WTC11 (cell line): ENCODE results near the gene GRIN2A. TPM values are rescaled to one million over a fixed set of nuclear protein-coding genes. Genes with fewer than 3 reads are reported as not detected.

ENCODE experiments used
- ATAC-seq: fragments of 200-7000 bp; cut with Tn5 transposase; 2 replicates; pipeline ENCODE4 v1.10.0; 2021; ENCODE audit warnings: mild to moderate bottlenecking, moderate library complexity
- CTCF ChIA-PET: fragments of 300-600 bp; sonication (Branson Sonifier 250); formaldehyde crosslinking; loops from one replicate; lab custom pipeline; 2021; ENCODE audit warnings: antibody characterized with exemption; lab: Charles Lee
- POLR2A ChIA-PET: fragments of 350-600 bp; sonication (Branson Sonifier 250); formaldehyde crosslinking; loops from one replicate; lab custom pipeline; 2021; ENCODE audit warnings: antibody characterized with exemption; lab: Charles Lee
- DNase-seq: peaks from one replicate; pipeline ENCODE4 v3.0.0; 2021; ENCODE audit warnings: low spot score
- H3K27ac Mint-ChIP-seq: 2 replicates; pipeline ENCODE4 v1.8.0; 2021; ENCODE audit warnings: mixed read lengths
- H3K27me3 Mint-ChIP-seq: 2 replicates; pipeline ENCODE4 v1.8.0; 2021; ENCODE audit warnings: low read depth, mild to moderate bottlenecking, moderate library complexity, mixed read lengths
- H3K36me3 Mint-ChIP-seq: 2 replicates; pipeline ENCODE4 v1.8.0; 2021; ENCODE audit warnings: mixed read lengths
- H3K4me1 Mint-ChIP-seq: 2 replicates; pipeline ENCODE4 v1.8.0; 2022; ENCODE audit warnings: mixed read lengths
- H3K4me3 Mint-ChIP-seq: 2 replicates; pipeline ENCODE4 v1.8.0; 2021; ENCODE audit warnings: mild to moderate bottlenecking, moderate library complexity, mixed read lengths
- H3K9me3 Mint-ChIP-seq: 2 replicates; pipeline ENCODE4 v1.8.0; 2021; ENCODE audit warnings: mixed read lengths
- AR ChIP-seq: fragments of 250-450 bp; sonication (Bioruptor Pico); IDR thresholded peaks from 2 replicates; pipeline ENCODE4 v1.9.0; 2021; ENCODE audit warnings: mild to moderate bottlenecking
- ARID4B ChIP-seq: sonication (generic); formaldehyde crosslinking; IDR thresholded peaks from 2 replicates; pipeline ENCODE4 v1.8.0; 2023; ENCODE audit warnings: missing genetic modification reagents, mild to moderate bottlenecking, borderline replicate concordance
- E2F5 ChIP-seq: sonication (generic); formaldehyde crosslinking; IDR thresholded peaks from 2 replicates; pipeline ENCODE4 v1.8.1; 2022; ENCODE audit warnings: mild to moderate bottlenecking, moderate library complexity, missing genetic modification reagents
- GABPB1 ChIP-seq: sonication (generic); formaldehyde crosslinking; IDR thresholded peaks from 2 replicates; pipeline ENCODE4 v1.8.1; 2023; ENCODE audit warnings: mild to moderate bottlenecking, missing genetic modification reagents
- GRHL2 ChIP-seq: fragments of 250-450 bp; sonication (Bioruptor Pico); IDR thresholded peaks from 2 replicates; pipeline ENCODE4 v1.8.0; 2022; ENCODE audit warnings: mild to moderate bottlenecking, moderate library complexity; ENCODE audit not compliant: insufficient replicate concordance, severe bottlenecking
- JUN ChIP-seq: sonication (generic); formaldehyde crosslinking; IDR thresholded peaks from 2 replicates; pipeline ENCODE4 v1.8.0; 2023; ENCODE audit warnings: mild to moderate bottlenecking, missing genetic modification reagents
- SMAD4 ChIP-seq: sonication (generic); formaldehyde crosslinking; IDR thresholded peaks from 2 replicates; pipeline ENCODE4 v1.8.0; 2022; ENCODE audit warnings: mild to moderate bottlenecking, missing genetic modification reagents
- TCF7 ChIP-seq: sonication (generic); formaldehyde crosslinking; IDR thresholded peaks from 2 replicates; pipeline ENCODE4 v1.8.0; 2022; ENCODE audit warnings: mild to moderate bottlenecking, low read depth, missing genetic modification reagents, moderate library complexity
- TEAD4 ChIP-seq: sonication (generic); formaldehyde crosslinking; IDR thresholded peaks from 2 replicates; pipeline ENCODE4 v1.8.0; 2022; ENCODE audit warnings: mild to moderate bottlenecking, missing genetic modification reagents
- TP53 ChIP-seq: sonication (generic); formaldehyde crosslinking; IDR thresholded peaks from 2 replicates; pipeline ENCODE4 v1.8.1; 2023; ENCODE audit warnings: mild to moderate bottlenecking, missing genetic modification reagents
- USF1 ChIP-seq: sonication (generic); formaldehyde crosslinking; IDR thresholded peaks from 2 replicates; pipeline ENCODE4 v1.8.0; 2022; ENCODE audit warnings: mild to moderate bottlenecking, missing genetic modification reagents
- ZNF263 ChIP-seq: sonication (generic); formaldehyde crosslinking; IDR thresholded peaks from 2 replicates; pipeline ENCODE4 v1.8.1; 2022; ENCODE audit warnings: low read depth, mild to moderate bottlenecking, moderate library complexity, missing genetic modification reagents
- ZNF423 ChIP-seq: fragments of 250-450 bp; sonication (Bioruptor Pico); IDR thresholded peaks from 2 replicates; pipeline ENCODE4 v2.1.2; 2022; ENCODE audit warnings: mild to moderate bottlenecking, moderate library complexity
- ZNF532 ChIP-seq: fragments of 250-450 bp; sonication (Bioruptor Pico); IDR thresholded peaks from 2 replicates; pipeline ENCODE4 v1.9.0; 2021; ENCODE audit warnings: mild to moderate bottlenecking, borderline replicate concordance
- total RNA-seq: library from RNA; stranded (reverse); gene quantifications from 3 replicates; pipeline ENCODE4 v1.2.3, GENCODE V29; 2021
- TF ChIP-seq, protein P1 (sequence below): sonication (generic); formaldehyde crosslinking; IDR thresholded peaks from 2 replicates; pipeline ENCODE4 v1.8.1; 2023; ENCODE audit warnings: mild to moderate bottlenecking, missing genetic modification reagents
- TF ChIP-seq, protein P2 (sequence below): sonication (generic); formaldehyde crosslinking; IDR thresholded peaks from 2 replicates; pipeline ENCODE4 v1.8.1; 2022; ENCODE audit warnings: low read depth, missing genetic modification reagents, borderline replicate concordance
- TF ChIP-seq, protein P3 (sequence below): sonication (generic); formaldehyde crosslinking; IDR thresholded peaks from 2 replicates; pipeline ENCODE4 v1.8.0; 2022; ENCODE audit warnings: mild to moderate bottlenecking, missing genetic modification reagents

The GRIN2A gene
- total RNA-seq, 1 experiment from 2014 or later: 3.5 TPM

DNA sequence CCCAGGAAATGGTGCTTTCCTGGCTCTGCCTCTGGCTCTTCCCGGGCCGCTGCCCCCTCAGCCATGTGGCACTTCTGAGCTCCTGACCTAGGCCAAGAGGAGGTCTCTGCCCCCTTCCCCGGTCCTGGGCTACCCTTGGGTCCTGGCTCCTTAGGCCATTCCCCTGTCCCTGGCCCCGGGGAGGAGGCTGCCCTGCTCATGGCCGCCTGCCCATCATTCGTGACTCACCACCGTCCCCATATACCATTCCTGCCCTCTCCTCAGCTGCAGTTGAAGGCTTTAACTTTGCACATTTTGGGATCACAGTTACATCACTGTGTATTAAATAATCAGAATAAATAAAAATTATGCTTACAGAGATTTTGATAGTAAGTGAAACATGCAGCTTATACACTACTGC lies 69.0 kb downstream of the GRIN2A start (continued):
- TF ChIP-seq, protein P1, sequence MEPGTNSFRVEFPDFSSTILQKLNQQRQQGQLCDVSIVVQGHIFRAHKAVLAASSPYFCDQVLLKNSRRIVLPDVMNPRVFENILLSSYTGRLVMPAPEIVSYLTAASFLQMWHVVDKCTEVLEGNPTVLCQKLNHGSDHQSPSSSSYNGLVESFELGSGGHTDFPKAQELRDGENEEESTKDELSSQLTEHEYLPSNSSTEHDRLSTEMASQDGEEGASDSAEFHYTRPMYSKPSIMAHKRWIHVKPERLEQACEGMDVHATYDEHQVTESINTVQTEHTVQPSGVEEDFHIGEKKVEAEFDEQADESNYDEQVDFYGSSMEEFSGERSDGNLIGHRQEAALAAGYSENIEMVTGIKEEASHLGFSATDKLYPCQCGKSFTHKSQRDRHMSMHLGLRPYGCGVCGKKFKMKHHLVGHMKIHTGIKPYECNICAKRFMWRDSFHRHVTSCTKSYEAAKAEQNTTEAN: no peak
- TF ChIP-seq ZNF423 (no peak), TCF7 (CRISPR knock-in tag) (no peak), ZNF263 (CRISPR knock-in tag) (no peak)
- TF ChIP-seq, all 79 proteins: peak for 0

GRCh38 chr16:10112021-10112420 lies 70.2 kb downstream of the GRIN2A start:
- Mint-ChIP-seq H3K36me3 (no peaks in the 10 kb centered on the region), H3K4me3 (no peak overlapping the region), H3K4me1 (peaks cover 7% of the 10 kb centered on the region), H3K27ac (no peak overlapping the region), H3K9me3 (peaks cover 7% of the 10 kb centered on the region; the same call in 1 of the 2 replicates), H3K27me3 (peaks cover 2% of the 10 kb centered on the region; the same call in 1 of the 2 replicates)
- ChIA-PET POLR2A (no interaction called here), CTCF (no interaction called here)
- ATAC-seq: no peak
- no peak for DNase-seq
- no peak for TF ChIP-seq ZNF532 (CRISPR knock-in tag)
- TF ChIP-seq JUN (CRISPR knock-in tag): no peak
- no peak for TF ChIP-seq USF1
- TF ChIP-seq ARID4B: no peak
- no peak for TF ChIP-seq GRHL2 (CRISPR knock-in tag)
- TF ChIP-seq AR (CRISPR knock-in tag): no peak
- no peak for TF ChIP-seq TP53 (CRISPR knock-in tag)
- TF ChIP-seq SMAD4 (CRISPR knock-in tag): no peak
- no peak for TF ChIP-seq GABPB1 (CRISPR knock-in tag)
- TF ChIP-seq E2F5 (CRISPR knock-in tag): no peak
- no peak for TF ChIP-seq TEAD4 (CRISPR knock-in tag)
- TF ChIP-seq, protein P2, sequence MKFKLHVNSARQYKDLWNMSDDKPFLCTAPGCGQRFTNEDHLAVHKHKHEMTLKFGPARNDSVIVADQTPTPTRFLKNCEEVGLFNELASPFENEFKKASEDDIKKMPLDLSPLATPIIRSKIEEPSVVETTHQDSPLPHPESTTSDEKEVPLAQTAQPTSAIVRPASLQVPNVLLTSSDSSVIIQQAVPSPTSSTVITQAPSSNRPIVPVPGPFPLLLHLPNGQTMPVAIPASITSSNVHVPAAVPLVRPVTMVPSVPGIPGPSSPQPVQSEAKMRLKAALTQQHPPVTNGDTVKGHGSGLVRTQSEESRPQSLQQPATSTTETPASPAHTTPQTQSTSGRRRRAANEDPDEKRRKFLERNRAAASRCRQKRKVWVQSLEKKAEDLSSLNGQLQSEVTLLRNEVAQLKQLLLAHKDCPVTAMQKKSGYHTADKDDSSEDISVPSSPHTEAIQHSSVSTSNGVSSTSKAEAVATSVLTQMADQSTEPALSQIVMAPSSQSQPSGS: no peak
- TF ChIP-seq, protein P3, sequence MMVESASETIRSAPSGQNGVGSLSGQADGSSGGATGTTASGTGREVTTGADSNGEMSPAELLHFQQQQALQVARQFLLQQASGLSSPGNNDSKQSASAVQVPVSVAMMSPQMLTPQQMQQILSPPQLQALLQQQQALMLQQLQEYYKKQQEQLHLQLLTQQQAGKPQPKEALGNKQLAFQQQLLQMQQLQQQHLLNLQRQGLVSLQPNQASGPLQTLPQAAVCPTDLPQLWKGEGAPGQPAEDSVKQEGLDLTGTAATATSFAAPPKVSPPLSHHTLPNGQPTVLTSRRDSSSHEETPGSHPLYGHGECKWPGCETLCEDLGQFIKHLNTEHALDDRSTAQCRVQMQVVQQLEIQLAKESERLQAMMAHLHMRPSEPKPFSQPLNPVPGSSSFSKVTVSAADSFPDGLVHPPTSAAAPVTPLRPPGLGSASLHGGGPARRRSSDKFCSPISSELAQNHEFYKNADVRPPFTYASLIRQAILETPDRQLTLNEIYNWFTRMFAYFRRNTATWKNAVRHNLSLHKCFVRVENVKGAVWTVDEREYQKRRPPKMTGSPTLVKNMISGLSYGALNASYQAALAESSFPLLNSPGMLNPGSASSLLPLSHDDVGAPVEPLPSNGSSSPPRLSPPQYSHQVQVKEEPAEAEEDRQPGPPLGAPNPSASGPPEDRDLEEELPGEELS (CRISPR knock-in tag): no peak
